Mesodermal cell (in vitro differentiated cells): Measurements from ENCODE around the gene TATDN3.

ENCODE experiments used
- H3K27ac ChIP-seq: 2 replicates; pipeline ENCODE4 v1.7.0; 2013; ENCODE audit warnings: mild to moderate bottlenecking, low read depth, low read length, moderate library complexity; ENCODE audit not compliant: severe bottlenecking
- H3K36me3 ChIP-seq: 2 replicates; pipeline ENCODE4 v1.7.1; 2013; ENCODE audit warnings: mild to moderate bottlenecking, low read length, moderate library complexity; ENCODE audit not compliant: control insufficient read depth, insufficient read depth
- H3K4me1 ChIP-seq: one replicate; pipeline ENCODE4 v1.7.1; 2013; ENCODE audit warnings: mild to moderate bottlenecking, low read length; ENCODE audit not compliant: insufficient read depth, control insufficient read depth, poor library complexity, severe bottlenecking
- H3K4me3 ChIP-seq: 2 replicates; pipeline ENCODE4 v1.7.0; 2013; ENCODE audit warnings: low read length, control low read depth, mild to moderate bottlenecking; ENCODE audit not compliant: insufficient read depth, poor library complexity, severe bottlenecking; ENCODE audit errors: extremely low read depth
- H3K9me3 ChIP-seq: 2 replicates; pipeline ENCODE4 v1.7.1; 2013; ENCODE audit warnings: mild to moderate bottlenecking, low read length, moderate library complexity; ENCODE audit not compliant: control insufficient read depth
- WGBS, 2 experiments: methylation state at CpG; one replicate each; pipeline ENCODE4 v1.1.5; 2013; ENCODE audit warnings: missing lambda C conversion rate in 2 of 2; ENCODE audit not compliant: insufficient coverage in 2 of 2; 5-methylcytosine and 5-hydroxymethylcytosine counted together

The TATDN3 gene

DNA sequence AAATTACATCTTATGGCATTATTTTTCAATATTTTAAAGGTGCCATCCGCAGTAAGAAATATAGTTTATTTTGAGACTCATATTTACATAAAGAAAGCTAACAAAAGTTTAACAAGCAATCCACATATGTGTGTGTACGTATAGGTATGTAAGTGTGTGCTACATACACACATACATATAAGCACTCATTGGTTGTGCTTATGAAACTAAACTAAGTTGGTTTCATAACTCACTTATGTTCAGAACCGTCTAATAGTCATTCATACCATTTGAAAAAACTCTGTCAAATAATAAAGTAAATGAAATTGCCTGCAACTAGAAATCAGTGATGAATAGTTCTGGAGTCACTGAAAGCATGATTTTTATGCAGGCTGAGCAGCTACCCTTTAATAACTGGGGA is 14.1 kb downstream of the TATDN3 start:
- Histone ChIP-seq H3K4me1 (no peaks in the 10 kb centered on the region), H3K27ac (no peak overlapping the region), H3K36me3 (peaks cover 13% of the 10 kb centered on the region), H3K4me3 (no peak overlapping the region), H3K9me3 (no peaks in the 10 kb centered on the region)
- no CpG with 5 or more reads among the region's 3 CpGs for WGBS, 2 experiments

DNA sequence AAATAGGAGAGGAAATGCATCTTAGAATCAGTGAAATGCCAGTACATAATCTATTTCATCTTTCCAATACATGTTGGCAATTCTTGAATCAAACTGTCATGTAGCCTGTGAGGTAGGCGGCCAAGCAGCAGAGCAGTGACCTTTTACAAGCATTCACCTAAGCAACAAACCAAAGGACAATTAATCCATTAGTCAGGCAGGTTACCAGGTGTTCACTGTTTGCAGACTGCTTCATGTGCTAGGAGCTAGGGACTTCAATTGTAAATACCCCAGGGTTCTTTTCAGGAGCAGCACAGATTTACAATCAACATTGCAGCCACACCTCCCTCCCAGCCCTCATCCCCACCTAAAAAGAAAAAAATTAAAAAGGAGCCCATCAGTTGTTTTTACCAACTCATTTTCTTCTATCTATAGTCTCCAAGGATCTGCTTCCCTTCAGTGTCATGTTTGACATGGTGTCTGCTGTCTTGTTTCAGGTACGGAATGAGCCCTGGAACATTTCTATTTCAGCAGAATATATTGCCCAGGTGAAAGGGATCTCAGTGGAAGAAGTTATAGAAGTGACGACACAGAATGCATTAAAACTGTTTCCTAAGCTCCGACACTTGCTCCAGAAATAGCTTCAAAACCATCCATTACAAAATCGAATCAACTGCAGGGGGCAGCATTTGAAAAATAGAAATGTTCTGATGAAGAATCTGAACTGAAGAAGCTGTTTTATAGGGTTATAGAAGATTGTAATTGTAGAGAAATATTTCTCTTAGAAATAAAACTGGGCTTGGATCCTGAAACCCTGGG is 23.0 kb downstream of the TATDN3 start:
- no peaks in the 10 kb centered on the region for H3K4me1 ChIP-seq
- no peak overlapping the region for H3K27ac ChIP-seq
- 86% methylated on average over 2 of the region's 5 CpGs; no CpG with 5 or more reads in 1 of the 2 experiments for WGBS, 2 experiments
- peaks cover 3% of the 10 kb centered on the region for H3K36me3 ChIP-seq
- no peaks in the 10 kb centered on the region for H3K9me3 ChIP-seq
- H3K4me3 ChIP-seq, result no peak overlapping the region

DNA sequence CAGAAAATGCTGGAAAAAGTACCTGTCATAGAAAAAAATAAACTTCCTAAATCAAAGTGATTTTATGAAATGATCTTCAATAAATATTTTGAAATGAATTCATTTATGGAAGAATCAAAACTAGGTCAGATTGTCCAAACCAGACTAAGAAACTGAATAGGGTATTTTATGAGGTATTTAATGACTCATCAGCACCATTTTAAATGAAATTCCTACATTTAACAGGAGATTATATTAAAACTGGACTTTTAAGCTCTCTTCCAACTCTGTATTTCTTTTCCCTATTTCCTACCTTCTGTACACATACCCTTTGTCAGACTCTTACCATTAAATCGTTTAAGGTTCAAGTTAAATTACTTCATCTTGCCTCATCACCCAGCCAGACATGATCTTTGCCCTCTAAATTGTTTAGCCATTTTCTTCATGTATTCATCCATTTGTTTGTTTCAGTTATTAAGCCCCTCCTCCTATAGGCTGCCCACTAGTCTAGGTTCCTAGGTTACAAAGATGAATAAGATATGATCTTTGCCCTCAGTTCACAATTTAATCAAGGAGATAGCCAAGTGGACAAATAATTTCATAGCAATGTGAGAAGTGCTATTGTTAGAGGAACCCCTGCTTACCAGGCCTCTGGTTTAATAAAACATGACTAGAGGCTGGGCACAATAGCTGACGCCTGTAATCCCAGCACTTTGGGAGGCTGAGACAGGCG is 25.0 kb downstream of the TATDN3 start:
- Histone ChIP-seq H3K27ac (no peak overlapping the region), H3K4me1 (no peaks in the 10 kb centered on the region), H3K4me3 (no peak overlapping the region), H3K9me3 (no peaks in the 10 kb centered on the region), H3K36me3 (no peaks in the 10 kb centered on the region)
- 90 to 97% methylated on average over 2 to 3 of the region's 3 CpGs for WGBS, 2 experiments

DNA sequence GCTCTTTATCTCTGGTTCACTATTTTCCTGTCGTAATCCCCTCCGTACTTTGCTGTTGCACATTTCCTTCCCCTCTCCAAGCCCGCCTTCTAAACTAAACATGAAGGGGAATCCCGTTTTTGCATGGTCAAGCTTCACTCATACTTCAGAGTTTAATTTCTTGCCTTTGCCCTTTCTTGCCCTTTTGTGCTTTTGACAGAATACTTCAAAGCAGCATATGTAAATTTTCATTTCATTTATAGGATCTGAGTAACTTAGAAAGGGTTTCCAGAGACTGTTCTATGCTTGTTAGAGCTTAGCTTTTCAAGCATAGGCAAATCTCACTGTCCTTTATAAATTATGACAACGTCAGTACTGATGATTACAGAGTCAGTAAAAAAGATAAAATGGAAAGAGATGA is 28.0 kb downstream of the TATDN3 start:
- no peaks in the 10 kb centered on the region for H3K4me1 ChIP-seq
- H3K4me3 ChIP-seq, result no peak overlapping the region
- no peak overlapping the region for H3K27ac ChIP-seq
- 88 to 89% methylated on average over 4 of the region's 5 CpGs for WGBS, 2 experiments
- H3K36me3 ChIP-seq, result no peaks in the 10 kb centered on the region
- no peaks in the 10 kb centered on the region for H3K9me3 ChIP-seq

DNA sequence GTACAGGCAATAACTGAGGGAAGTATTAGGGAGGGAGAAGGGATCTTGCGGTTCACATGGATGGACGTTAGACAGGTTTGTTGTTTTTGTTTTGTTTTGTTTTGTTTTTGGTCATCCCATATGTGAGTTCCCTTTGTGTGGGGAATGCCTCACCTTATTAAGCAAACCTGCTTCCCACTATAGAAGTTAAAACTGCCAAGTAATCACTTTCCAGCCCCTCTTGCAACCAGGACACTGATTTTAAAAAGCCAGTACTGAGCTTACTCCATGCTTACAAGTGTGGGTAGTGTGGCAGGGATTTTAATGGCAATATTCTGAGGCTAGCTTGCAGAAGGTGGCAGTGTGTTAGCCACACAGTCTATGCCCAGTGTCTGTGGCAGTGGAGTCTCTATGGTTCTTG is 29.3 kb downstream of the TATDN3 start:
- no peaks in the 10 kb centered on the region for H3K4me1 ChIP-seq
- H3K9me3 ChIP-seq, result peaks cover 12% of the 10 kb centered on the region
- WGBS, 2 experiments, result no CpG with 5 or more reads among the region's 2 CpGs
- no peak overlapping the region for H3K4me3 ChIP-seq
- H3K27ac ChIP-seq, result no peak overlapping the region
- H3K36me3 ChIP-seq, result no peaks in the 10 kb centered on the region

DNA sequence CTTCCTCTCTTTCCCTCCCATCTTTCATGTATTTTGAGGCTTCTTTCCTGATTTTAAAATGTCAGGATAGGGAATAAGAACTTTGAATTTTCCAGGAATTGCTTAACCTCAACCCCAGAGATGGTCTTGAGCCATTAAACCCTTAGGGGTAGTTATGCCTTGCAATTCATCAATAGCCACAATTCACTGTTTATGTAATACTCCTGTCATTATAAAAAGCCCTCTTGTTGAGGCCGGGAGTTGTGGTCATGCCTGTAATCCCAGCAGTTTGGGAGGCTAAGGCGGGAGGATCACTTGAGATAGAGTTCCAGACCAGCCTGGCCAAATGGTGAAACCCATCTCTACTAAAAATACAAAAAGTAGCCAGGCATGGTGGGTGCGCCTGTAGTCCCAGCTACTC is 31.3 kb downstream of the TATDN3 start:
- no peak overlapping the region for H3K4me3 ChIP-seq
- H3K4me1 ChIP-seq, result no peaks in the 10 kb centered on the region
- H3K27ac ChIP-seq, result no peak overlapping the region
- 88 to 100% methylated on average over 3 of the region's 3 CpGs for WGBS, 2 experiments
- peaks cover 16% of the 10 kb centered on the region for H3K9me3 ChIP-seq
- H3K36me3 ChIP-seq, result no peaks in the 10 kb centered on the region

DNA sequence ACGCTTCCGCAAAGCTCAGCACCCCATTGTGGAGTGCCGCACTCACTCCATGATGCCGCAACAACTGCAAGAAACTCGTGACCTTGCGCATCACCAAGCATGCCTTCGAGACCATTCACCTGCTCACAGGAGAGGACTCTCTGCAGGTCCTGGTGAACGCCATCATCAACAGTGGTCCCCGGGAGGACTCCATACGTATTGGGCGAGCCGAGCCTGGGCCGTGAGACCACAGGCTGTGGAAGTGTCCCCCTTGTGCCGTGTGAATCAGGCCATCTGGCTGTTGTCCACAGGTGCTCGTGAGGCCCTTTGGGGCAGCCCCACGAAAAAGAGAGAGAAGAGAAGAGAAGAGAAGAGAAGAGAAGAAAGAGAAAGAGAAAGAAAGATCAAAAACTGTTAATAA is 32.5 kb downstream of the TATDN3 start:
- Histone ChIP-seq H3K27ac (no peak overlapping the region), H3K36me3 (no peaks in the 10 kb centered on the region), H3K4me3 (no peak overlapping the region), H3K4me1 (no peaks in the 10 kb centered on the region), H3K9me3 (peaks cover 16% of the 10 kb centered on the region)
- 94 to 96% methylated on average over 12 to 15 of the region's 16 CpGs for WGBS, 2 experiments

DNA sequence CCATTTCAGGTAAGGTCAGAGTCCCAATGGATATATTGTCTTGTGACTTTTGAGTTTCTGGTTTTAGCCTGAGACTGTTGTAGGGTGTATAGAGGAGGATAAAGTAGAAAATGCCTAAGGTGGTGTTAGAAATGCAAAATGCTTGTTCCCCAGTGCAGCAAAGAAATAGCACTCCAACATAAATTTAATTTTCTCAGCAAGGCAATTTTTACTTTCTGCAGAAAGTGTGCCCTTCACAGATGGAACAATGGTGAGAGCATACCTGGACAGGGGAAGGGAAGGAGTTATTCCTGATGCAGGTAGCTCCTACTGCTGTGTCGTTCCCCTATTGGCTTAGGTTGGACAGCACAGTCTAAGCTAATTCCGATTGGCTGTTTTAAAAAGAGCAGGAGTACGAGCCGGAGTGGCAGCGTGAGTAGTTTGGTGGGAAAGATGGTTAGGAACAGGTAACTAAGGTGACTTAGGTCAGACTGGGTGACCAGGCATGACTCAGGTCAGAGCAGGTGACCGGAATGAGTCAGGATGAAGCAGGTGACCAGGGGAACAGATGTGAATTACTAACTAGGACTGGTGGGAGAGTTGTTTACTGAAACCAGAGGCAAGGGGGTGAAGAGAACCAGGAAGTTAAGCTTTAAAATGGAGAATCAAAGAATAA is 34.2 kb downstream of the TATDN3 start:
- H3K9me3 ChIP-seq, result peaks cover 16% of the 10 kb centered on the region
- H3K4me1 ChIP-seq, result no peaks in the 10 kb centered on the region
- no peak overlapping the region for H3K27ac ChIP-seq
- WGBS, 2 experiments, result 91 to 95% methylated on average over 6 of the region's 6 CpGs
- no peaks in the 10 kb centered on the region for H3K36me3 ChIP-seq
- no peak overlapping the region for H3K4me3 ChIP-seq

DNA sequence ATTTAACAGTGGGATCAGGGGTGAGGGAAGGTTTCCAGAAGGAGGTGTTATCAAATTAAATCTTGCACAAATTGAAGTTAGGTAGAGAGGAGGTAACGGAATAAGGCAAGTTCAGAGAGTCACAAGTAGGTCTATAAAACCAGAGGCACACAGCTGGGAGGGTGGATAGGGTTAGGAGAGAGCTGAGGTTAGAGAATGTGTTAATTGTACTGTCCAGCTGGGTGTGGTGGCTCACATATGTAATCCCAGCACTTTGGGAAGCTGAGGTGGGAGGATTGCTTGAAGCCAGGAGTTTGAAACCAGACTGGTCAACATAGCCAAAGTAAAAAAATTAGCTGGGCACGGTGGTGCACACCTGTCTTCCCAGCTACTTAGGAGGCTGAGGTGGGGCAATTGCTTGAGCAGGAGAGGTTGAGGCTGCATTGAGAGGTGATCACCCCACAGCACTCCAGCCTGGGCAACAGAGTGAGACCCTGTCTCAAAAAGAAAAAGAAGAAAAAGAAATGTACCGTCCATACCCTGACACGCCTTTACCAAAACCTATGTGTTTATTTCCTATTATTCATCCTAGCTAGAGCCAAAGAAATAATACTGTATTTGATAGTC is 35.6 kb downstream of the TATDN3 start:
- H3K4me1 ChIP-seq, result no peaks in the 10 kb centered on the region
- H3K27ac ChIP-seq, result no peak overlapping the region
- WGBS, 2 experiments, result 100% methylated on average over 2 of the region's 4 CpGs
- no peaks in the 10 kb centered on the region for H3K36me3 ChIP-seq
- H3K4me3 ChIP-seq, result no peak overlapping the region
- peaks cover 16% of the 10 kb centered on the region for H3K9me3 ChIP-seq

DNA sequence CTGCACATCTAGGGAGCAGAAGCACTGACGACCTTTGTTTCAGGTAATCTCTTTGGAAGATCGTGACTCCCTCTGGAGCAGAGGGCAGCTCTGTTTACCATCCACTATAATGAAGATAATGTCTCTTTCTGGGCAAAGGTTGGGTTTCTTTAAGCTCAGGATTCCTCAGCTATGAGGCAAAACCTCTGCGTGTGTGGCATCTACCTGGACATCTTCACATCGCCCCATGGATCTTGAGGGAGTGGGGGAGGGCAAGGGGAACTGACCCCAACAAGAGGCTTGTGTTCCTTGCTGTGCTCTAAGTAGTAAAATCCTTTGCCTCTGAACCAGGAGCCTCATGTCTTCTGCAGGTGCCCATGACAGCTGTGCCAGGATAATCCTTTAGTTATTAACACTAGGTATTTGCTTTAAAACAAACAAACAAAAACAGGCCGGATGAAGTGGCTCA is 36.2 kb downstream of the TATDN3 start:
- WGBS, 2 experiments, result 89 to 93% methylated on average over 4 of the region's 5 CpGs
- Histone ChIP-seq H3K9me3 (peaks cover 16% of the 10 kb centered on the region), H3K27ac (no peak overlapping the region), H3K36me3 (no peaks in the 10 kb centered on the region), H3K4me3 (no peak overlapping the region), H3K4me1 (no peaks in the 10 kb centered on the region)
